GOT3 (cell line): ENCODE measurements around the gene MFAP3.
A peak's percentile ranks its signal among the peaks of the same experiment; 100 is the strongest.
"Not testable (repeated sequence)": the region's sequence is repeated elsewhere in the genome, so short reads cannot be mapped to it uniquely, and the experiment has no call there.

ENCODE experiments used
- DNase-seq: peaks from one replicate; lab custom pipeline; 2025; ENCODE audit warnings: mixed read lengths; lab: John Stamatoyannopoulos, UW

MFAP3 gene

GRCh38 chr5:154053468-154053867 lies 14.7 kb downstream of the MFAP3 start:
- no peak for DNase-seq

DNA sequence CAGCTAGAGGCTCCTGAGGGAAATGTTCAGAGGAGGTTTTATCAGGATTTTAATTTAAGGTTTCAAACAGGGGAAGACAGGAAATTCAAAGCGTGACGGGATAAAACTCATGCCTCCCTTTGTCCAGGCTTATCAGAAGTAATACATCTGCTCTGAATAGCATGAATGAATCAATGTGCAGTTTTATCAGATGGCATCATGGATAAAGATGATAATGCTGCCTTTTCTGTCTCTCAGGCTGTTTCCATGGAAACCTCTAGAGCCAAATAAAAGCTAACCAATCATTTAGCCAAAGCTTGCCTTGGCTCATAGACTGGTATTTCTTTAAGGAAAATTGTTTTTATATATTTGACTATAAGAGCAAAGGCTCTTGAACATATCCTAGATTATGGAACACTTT lies 16.4 kb downstream of the MFAP3 start:
- DNase-seq: no peak

DNA sequence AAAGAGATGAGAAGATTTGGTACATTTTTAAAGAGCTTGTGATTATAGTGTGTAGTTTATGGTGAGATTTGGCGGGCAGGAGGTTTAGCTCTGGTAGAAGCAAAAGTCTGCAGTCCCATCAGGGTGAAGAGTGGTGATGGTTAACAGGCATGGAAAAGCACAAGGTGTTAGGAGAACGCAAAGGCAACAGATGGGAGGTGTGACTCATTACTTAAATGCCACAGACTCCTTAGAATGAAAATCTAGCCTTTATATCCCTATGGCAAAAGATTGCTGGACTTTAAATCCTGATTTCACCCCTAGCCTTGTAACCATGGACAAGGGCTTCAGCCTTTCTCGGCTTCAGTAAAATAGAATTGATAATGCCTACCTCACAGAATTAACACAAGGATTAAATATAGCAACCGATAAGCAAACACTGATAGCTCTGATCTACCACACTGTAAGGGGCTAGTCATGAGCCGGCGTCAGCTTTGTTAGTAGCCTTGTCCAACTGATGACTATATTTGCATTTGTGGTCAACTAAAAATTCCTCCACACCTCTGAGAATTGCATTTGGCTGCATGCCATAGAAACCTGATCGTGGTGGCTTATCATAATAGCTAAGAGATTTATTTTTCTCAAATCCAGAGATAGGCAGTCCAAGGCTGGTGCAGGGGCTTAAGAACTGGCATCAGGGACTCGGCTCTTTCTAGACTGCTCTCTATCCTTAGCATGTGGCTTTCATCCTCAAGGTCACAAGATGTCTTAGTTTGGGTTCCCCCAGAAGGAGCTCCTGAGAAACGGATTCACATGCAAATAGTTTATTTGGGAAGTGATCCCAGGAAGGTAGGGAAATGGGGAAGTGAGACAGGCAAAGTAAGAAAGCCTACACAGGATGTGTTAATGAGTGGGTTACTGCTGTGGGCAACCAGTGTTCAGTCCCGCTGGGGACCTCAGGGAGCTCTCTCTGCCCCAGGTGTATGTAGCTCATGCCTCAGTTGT lies 19.6 kb downstream of the MFAP3 start:
- DNase-seq: no peak

DNA sequence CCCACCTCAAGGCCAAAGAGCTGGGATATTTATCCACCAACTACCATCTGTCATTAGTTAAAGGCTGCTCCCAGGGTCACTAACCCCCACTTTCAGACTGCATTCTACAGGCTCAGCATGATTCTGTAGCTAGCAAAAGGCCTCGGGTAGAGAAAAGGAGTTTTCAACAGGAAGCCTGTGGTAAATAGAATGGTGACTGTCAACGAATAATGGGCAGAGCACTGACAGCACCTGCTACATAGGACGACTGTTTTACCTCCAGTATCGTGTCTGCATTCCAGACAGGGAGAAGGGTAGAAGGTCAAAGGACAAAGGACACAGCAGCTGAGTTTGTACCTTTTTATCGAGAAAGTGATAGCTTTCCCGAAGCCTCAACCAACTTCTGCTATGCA lies 20.3 kb downstream of the MFAP3 start:
- no peak for DNase-seq

DNA sequence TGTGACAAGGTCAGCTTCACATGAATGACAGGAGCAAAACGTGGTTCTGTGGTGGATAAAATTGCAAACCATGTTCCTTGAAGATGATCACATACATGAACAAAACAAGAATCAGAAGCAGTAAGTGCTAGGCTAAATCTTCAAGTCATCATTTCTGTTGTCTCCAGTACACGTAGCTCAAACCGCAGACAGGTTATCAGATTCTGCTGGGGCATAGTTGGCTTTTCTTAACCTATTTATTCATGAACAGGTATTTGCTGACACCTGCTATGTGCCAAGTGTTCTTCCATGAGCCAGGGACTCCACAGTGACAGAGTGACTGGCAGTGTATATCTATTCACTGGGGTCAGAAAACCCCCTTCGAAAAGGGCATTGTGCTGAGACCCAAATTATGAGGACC lies 20.8 kb downstream of the MFAP3 start:
- DNase-seq: no peak

DNA sequence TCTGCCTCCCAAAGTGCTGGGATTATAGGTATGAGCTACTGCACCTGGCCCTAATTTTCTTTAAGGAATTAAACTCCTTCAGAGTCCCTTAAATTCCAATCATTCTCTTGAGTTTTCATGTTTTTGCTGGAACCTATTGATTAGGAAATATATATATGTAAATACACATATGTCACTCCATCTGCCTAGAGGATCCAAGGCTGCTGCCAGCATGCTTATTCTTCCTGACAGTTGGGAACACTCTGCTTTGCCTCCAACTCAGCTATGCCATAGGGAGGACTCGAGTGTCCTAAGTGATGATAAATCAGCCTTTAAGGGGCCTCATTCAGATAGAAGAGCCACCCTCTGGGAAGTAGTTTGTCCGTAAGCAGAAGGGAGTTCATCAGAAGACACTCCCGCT lies 21.8 kb downstream of the MFAP3 start:
- no peak for DNase-seq

GRCh38 chr5:154063372-154063771 lies 24.6 kb downstream of the MFAP3 start:
- DNase-seq: no peak

DNA sequence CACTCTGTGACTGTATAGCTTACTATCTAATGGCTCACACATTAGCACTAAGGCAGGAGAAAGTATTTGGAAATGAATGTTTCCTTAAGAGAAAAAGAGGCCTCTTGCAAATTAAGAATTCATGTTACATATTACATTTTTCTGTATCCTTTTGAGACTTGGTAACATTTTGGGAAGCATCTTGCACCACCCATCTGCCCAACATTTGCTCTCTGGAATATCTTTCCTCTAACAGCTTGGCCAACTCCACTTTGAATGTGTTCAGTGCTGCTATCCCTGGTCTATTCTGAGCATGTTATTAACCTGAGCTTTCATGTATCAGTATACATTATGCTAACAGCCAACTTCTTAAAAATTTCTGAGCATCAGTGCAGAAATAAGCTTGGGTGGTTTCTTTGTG lies 27.2 kb downstream of the MFAP3 start:
- DNase-seq: no peak

GRCh38 chr5:154069854-154070253 lies 31.1 kb downstream of the MFAP3 start:
- not testable (repeated sequence) for DNase-seq

- no peak for DNase-seq
These were observed 33.1 kb downstream of the MFAP3 start for GRCh38 chr5:154071799-154072413.

DNA sequence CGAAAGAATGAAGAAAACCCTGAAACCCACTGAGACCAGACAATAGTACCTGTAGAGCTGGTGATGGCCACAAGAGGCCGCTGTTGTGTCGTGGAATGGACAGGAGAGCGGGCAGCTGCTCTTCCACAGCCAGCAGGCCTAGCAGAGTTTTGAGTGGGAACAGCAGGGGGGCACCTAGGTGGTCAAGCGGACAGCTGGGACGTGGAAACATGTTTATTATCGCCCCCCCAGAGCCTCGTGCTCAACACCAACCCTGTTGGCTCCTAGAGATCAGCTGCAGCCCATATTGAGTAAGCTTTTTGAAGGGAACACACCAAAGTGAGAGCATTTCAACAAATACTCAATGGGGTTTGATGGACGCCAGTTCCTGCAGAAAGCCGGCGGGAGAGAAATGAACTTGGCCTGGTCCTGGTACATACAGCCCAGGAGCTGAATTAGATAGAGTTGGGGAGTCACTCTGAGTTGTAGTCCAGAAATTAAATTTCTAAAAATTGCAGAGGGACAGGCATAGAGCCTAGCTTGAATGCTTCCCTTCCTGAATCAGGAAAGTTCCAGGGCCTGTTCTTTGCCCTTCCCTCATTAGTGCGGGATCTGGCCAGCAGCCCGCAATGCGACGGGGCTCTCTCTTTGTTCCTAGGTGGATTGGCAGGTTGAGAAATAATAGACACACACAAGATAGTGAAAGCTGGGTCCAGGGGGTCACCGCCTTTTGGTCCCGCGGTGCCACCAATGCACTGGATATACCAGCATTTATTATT lies 33.8 kb downstream of the MFAP3 start:
- DNase-seq: peak; percentile 31

GRCh38 chr5:154076240-154076922 lies 37.6 kb downstream of the MFAP3 start:
- no peak for DNase-seq

- DNase-seq: no peak
These were observed 38.9 kb downstream of the MFAP3 start for GRCh38 chr5:154077696-154078095.

DNA sequence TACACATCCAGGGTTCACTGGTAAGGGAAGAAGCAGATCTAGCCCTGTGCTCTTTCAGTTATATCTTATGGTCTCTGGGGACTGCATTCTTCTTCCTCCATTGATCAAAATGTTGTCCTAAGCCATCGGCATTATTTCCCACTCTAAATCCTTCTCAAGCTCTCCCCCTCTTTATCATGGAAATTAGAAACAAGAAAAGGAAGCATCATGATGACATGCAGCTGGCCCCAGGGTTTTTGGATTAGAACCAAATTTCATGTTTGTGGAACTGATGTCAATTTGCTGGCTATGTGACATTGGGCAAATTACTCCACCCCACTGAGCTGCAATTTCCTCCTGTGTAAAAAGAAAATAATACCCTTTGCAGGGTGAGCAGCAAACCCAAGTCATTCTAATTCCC lies 39.5 kb downstream of the MFAP3 start:
- DNase-seq: no peak

DNA sequence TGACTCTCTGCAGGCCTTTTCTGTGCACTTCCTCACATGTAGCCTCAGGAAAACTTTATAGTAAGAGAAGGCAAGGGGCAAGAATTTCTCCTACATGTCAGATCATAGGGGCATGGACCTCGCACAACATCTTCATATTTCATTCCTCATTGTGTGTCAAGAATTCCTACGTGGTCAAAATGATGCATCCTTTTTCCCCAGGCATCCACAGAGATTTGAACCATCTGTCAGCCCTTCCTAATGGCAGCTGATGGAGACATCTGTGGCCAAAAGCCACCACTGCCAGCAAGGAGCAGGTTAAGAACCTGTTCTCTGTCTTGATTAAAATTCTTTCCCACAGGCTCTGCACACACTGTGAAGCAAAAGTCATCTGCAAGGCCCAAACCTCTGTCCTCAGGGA lies 42.5 kb downstream of the MFAP3 start:
- DNase-seq: no peak

DNA sequence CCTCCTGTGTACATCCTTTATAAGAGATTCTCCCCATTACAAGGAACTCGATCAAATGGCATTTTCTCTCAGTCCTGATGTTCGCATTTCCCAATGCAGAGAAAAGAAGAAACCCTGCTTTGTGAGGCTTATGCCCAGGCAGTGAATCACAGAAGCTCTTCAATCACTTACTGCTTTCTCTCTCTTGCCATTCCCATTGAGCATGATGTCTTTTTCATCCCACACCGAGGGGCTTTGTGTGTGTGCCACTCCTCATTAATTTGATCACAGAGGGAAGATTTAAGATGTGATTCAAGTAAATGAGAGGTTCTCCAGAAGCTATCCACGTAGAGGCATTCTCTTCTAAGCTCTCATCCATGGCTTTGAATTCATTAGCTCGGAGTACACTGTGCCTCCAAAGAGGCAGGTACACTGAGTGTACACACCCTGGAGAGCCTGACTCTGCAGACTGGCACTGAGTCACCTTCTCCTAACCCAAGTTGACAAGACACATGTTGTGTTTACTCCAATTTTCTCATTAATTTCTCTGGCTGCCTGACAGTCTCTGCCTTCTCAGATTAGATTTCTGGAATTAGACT lies 45.4 kb downstream of the MFAP3 start:
- DNase-seq: no peak

DNA sequence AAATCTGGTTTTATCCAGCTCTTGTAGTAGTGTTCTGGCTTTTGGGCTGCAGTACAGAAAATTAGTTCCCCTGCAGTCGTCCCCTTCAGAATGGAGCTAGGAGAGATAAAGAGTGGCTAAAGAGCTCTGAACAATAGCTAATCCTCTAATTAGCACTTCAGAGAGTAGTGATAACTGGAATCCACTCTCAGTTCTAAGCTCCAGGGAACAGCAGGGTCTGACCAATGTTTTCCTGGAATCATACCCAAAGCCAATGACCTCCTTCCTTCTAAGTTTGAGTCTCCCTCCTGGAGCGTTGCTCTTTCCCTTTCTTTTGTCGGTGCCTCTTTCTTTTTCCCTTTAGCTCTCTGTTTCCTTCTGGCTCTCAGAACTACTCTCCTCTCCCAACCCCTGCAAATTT lies 47.4 kb downstream of the MFAP3 start:
- DNase-seq: no peak

GRCh38 chr5:154086641-154087040 lies 47.9 kb downstream of the MFAP3 start:
- no peak for DNase-seq

DNA sequence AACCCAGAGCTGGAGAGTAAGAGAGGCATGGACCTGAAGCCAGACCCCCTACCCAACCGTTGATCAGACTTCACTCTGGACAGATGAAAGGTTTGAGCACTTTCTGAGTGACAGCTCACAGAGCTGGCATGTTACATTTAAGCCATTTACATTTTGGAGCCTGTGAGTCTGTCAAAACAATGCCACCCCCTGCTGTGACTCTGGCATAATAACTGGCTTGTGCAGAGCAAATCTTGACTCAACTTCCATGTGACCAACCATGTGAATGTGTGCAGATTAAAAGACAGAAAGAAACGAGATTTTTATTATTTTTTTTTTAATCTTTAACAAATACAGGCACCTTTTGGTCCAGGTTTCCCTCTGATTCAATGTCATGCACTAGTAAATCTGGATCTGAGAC lies 48.5 kb downstream of the MFAP3 start:
- DNase-seq: peak; percentile 9

DNA sequence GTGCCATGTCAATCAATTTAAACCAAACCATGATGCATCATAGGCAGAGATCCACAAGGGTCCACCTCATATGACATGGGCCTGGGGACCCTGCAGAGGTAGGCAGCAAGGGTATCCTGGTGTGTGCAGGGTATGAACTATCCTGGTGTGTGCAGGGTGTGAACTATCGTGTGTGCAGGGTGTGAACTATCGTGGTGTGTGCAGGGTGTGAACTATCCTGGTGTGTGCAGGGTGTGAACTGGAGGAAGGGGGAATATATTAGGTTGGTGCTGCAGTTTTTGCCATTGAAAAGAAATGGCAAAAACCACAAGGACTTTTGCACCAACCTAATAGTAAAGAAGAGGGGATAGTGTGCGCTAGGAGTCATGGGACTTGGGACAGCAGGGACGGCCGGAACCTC lies 50.0 kb downstream of the MFAP3 start:
- no peak for DNase-seq

- DNase-seq: no peak
These were observed 51.9 kb downstream of the MFAP3 start for GRCh38 chr5:154090656-154091055.
